ENCODE data around the gene ATP9A. TPM values are rescaled to one million over a fixed set of nuclear protein-coding genes. Genes with fewer than 3 reads are reported as not detected.
A peak's percentile ranks its signal among the peaks of the same experiment; 100 is the strongest.

The ATP9A gene
- polyA plus RNA-seq, 1 of the 3 experiments (the other 2 are of a cell fraction) = 11.0 TPM

DNA sequence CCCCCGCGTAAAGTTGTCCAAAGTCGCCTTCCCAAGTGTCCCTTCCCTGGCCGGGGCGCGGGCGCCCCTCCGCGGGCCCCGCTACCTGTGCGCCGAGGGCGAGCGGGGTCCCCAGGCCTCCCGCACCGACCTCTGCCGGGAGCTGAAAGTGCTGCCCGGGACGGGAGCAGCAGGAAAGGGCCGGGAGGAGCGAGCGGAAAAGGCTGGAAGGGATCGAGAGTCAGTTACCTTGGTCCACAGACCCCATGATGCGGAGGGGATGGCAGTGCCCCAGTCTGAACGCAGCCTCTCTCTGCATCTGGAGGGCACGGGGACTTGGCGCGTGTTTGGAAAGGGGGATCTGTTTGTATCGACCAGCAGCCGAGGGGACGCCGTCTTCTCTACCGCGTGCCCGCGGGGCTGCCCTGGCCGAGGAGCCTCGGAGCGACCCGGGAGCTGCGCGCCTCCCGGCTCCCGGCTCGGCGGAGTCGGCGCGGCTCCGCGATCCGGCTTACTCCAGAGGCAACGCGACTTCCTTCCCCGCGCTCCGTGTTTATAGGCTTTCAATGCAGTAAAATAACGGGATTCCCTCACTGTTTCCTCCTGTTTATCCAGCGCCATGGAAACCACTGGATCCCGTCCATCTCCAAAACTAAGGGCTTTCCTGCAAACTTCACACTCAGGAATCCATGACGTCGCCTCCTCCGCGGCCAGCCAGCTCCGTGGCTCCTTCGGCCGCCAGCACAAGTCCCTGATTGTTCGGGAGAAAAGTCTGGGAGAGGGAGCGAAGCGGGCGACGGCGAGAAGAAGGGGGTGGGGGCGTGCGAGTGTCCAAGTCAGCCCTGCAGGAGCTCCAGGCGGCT lies 205.6 kb downstream of the ATP9A start (continued):
- no peak for TF ChIP-seq JUND (IDR thresholded peaks at IDR 0.05)
- TF ChIP-seq NFIC (IDR thresholded peaks at IDR 0.05; ENCODE audit: borderline replicate concordance) = peak; percentile 35; the same call in 1 of the 2 replicates
- TF ChIP-seq TEAD4 (IDR thresholded peaks at IDR 0.05; ENCODE audit: borderline replicate concordance, insufficient read depth) = peak; percentile 4; the same call in 1 of the 2 replicates
- no peak for TF ChIP-seq EZH2phosphoT487 (IDR thresholded peaks at IDR 0.05; ENCODE audit: borderline replicate concordance, low read depth)
- TF ChIP-seq YY1 (IDR thresholded peaks at IDR 0.05; ENCODE audit: low read depth) = no peak
- TF ChIP-seq NRF1 (IDR thresholded peaks at IDR 0.05; ENCODE audit: low read depth, low read length) = no peak
- TF ChIP-seq GATA2 (CRISPR knock-in tag; IDR thresholded peaks at IDR 0.05) = no peak
- TF ChIP-seq TAF1 (IDR thresholded peaks at IDR 0.05; ENCODE audit: borderline replicate concordance, low read depth, low read length) = no peak
- TF ChIP-seq RAD21 (IDR thresholded peaks at IDR 0.05; ENCODE audit: low read length) = peak; percentile 27; the same call in 1 of the 2 replicates
- no peak for TF ChIP-seq GABPA (IDR thresholded peaks at IDR 0.05; ENCODE audit: low read depth)
- TF ChIP-seq, protein P1, sequence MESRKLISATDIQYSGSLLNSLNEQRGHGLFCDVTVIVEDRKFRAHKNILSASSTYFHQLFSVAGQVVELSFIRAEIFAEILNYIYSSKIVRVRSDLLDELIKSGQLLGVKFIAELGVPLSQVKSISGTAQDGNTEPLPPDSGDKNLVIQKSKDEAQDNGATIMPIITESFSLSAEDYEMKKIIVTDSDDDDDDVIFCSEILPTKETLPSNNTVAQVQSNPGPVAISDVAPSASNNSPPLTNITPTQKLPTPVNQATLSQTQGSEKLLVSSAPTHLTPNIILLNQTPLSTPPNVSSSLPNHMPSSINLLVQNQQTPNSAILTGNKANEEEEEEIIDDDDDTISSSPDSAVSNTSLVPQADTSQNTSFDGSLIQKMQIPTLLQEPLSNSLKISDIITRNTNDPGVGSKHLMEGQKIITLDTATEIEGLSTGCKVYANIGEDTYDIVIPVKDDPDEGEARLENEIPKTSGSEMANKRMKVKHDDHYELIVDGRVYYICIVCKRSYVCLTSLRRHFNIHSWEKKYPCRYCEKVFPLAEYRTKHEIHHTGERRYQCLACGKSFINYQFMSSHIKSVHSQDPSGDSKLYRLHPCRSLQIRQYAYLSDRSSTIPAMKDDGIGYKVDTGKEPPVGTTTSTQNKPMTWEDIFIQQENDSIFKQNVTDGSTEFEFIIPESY (IDR thresholded peaks at IDR 0.05; ENCODE audit: borderline replicate concordance, low read depth) = no peak
- TF ChIP-seq, protein P2, sequence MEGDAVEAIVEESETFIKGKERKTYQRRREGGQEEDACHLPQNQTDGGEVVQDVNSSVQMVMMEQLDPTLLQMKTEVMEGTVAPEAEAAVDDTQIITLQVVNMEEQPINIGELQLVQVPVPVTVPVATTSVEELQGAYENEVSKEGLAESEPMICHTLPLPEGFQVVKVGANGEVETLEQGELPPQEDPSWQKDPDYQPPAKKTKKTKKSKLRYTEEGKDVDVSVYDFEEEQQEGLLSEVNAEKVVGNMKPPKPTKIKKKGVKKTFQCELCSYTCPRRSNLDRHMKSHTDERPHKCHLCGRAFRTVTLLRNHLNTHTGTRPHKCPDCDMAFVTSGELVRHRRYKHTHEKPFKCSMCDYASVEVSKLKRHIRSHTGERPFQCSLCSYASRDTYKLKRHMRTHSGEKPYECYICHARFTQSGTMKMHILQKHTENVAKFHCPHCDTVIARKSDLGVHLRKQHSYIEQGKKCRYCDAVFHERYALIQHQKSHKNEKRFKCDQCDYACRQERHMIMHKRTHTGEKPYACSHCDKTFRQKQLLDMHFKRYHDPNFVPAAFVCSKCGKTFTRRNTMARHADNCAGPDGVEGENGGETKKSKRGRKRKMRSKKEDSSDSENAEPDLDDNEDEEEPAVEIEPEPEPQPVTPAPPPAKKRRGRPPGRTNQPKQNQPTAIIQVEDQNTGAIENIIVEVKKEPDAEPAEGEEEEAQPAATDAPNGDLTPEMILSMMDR (IDR thresholded peaks at IDR 0.05) = peak; percentile 17; the same call in 1 of the 2 replicates
- no peak for TF ChIP-seq RXRA (IDR thresholded peaks at IDR 0.05; ENCODE audit: borderline replicate concordance, low read depth)

- Histone ChIP-seq H3K27ac (ENCODE audit: low read depth in 2 of 2, low read length in 1 of 2) (peak overlapping the region in 1 of 2 experiments; percentile 99; a peak in 3 of 4 replicates), H3K79me2 (ENCODE audit: insufficient read depth) (peaks cover 17% of the 10 kb centered on the region), H3K9me2 (no peaks in the 10 kb centered on the region), H3K36me3 (replicated peaks in 1 of 2; ENCODE audit: control insufficient read depth in 1 of 2, insufficient read depth in 2 of 2, low read length in 1 of 2) (no peaks in the 10 kb centered on the region), H3K9ac (peak overlapping the region; percentile 98), H3K9me3 (no peaks in the 10 kb centered on the region), H2AFZ (ENCODE audit: low read depth) (no peak overlapping the region; the same call in 1 of the 2 replicates), H3K4me2 (peak overlapping the region; percentile 98), H3K4me1 (ENCODE audit: control insufficient read depth in 1 of 2, insufficient read depth in 2 of 2, low read depth in 1 of 2, low read length in 1 of 2) (peaks cover 16 to 29% of the 10 kb centered on the region in 2 experiments), H4K20me1 (ENCODE audit: insufficient read depth) (peaks cover 14% of the 10 kb centered on the region; the same call in 1 of the 2 replicates), H3K4me3 (ENCODE audit: low read depth in 2 of 2, low read length in 1 of 2) (peak overlapping the region; percentile 57 to 80), H3K27me3 (ENCODE audit: insufficient read depth) (no peaks in the 10 kb centered on the region), H3F3A (replicated peaks; ENCODE audit: insufficient read depth) (peaks cover 31% of the 10 kb centered on the region)
- CTCF ChIA-PET = interaction anchor here (1.4 to 1.7 kb wide), 2 partner anchors 189 to 575 kb away, joined by 4 to 6 read pairs; no protein-coding TSS in a partner anchor
- POLR2A ChIA-PET = no interaction called here
- WGBS (ENCODE audit: low lambda C conversion rate) = 1% methylated on average over 10 of the region's 10 CpGs
- TF ChIP-seq NFIC (IDR thresholded peaks at IDR 0.05; ENCODE audit: borderline replicate concordance) (no peak), TEAD4 (IDR thresholded peaks at IDR 0.05; ENCODE audit: borderline replicate concordance, insufficient read depth) (no peak), SMC3 (IDR thresholded peaks at IDR 0.05; ENCODE audit: low read depth, low read length) (no peak), EP300 (IDR thresholded peaks at IDR 0.05; ENCODE audit: borderline replicate concordance in 1 of 2, low read depth in 1 of 2, low read length in 1 of 2) (no peak), FOXJ3 (CRISPR knock-in tag; IDR thresholded peaks at IDR 0.05) (no peak), TCF12 (IDR thresholded peaks at IDR 0.05) (no peak), RAD21 (IDR thresholded peaks at IDR 0.05; ENCODE audit: low read length) (no peak)
- DNase-seq = no peak
These were observed 206.2 kb downstream of the ATP9A start for GRCh38 chr20:51562027-51562331.
